GM19328 (cell line): Measurements from ENCODE around the gene FNBP1L.

Experiments
- ATAC-seq: cut with Tn5 transposase; IDR thresholded peaks from one replicate; pipeline ENCODE4 v1.9.1; 2021; ENCODE audit warnings: mild to moderate bottlenecking, moderate library complexity; ENCODE audit not compliant: unreplicated experiment

FNBP1L gene

GRCh38 chr1:93483606-93484005 is 35.7 kb downstream of the FNBP1L start:
- no peak for ATAC-seq

DNA sequence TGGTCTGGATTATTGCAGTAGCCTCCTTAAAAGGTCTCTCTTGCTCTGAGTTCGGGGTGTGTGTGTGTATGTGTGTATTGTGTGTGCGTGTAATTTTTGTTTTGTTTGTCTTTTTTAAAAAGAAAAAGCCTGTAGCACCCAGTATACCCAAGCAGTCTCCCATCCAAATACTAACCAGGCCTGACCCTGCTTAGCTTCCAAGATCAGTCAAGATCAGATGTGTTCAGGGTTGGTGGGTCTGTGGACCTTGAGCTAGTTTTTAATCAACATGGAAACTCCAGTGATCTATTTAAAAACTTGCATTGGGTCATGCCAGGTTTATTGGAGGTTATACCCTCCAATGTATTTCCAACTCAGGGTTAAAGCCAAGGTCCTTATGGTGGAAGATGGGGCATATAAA is 40.3 kb downstream of the FNBP1L start:
- ATAC-seq, result no peak

DNA sequence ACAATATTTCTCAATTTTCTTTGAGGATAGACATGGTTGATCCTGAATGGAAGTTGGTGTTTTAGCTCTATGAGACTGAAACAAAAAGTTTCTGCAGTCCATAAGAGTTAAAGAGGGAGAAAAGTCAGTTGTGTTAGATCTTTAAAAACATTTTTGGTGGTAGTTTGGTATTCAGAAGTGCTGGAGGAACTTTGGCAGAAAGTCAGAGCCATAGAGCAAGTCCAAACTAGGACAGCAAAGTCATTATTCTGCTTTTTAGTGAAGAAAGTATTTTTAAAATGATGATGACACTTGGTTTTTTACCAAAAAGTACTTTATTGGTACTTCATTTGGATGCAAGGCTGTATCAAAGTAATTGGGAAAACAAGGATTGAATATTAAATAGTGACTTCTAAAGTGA is 41.8 kb downstream of the FNBP1L start:
- ATAC-seq, result no peak

GRCh38 chr1:93490357-93490756 is 42.4 kb downstream of the FNBP1L start:
- ATAC-seq, result no peak

DNA sequence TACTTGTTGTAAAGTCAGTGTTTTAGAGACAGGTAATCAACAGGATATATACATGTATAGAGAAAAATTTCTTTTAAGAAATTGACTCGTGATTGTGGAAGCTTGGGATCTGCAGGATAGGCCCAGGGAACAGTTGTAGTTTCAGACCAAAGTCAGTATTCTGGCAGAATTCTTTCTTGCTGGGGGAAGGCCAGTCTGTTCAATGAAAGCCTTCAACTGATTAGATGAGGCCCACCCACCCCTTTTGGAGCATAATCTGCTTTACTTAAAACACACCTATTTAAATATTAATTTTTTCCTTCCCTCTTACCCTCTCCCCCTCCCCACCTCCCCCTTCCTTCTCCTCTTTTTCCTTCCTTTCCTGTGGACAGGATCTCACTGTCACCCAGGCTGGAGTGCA is 48.0 kb downstream of the FNBP1L start:
- ATAC-seq, result no peak

- no peak for ATAC-seq
Observed at GRCh38 chr1:93496520-93496919, 48.6 kb downstream of the FNBP1L start.

- ATAC-seq, result no peak
Observed at GRCh38 chr1:93499075-93499474, 51.2 kb downstream of the FNBP1L start.

- no peak for ATAC-seq
Observed at GRCh38 chr1:93499533-93499932, 51.6 kb downstream of the FNBP1L start.

- no peak for ATAC-seq
Observed at GRCh38 chr1:93500275-93500674, 52.4 kb downstream of the FNBP1L start.

DNA sequence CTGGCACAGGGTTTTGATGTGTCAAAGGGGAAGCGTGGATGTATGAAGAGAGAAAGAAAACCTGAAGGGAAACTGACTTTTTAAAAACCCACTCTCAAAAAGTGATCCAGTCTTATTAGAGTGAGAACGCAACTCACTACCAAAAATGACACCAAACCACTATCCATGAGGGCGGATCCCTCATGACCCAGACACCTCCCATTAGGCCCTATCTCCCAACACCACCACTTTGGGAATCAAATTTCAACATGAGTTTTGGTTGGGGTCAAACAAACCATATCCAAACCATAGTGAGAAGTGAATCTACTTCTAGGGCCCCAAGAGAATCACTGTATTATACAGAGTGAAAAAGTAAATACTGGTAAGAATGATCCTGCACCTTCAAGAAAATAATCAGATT is 53.5 kb downstream of the FNBP1L start:
- ATAC-seq, result no peak

GRCh38 chr1:93501829-93502369 is 54.0 kb downstream of the FNBP1L start:
- no peak for ATAC-seq

GRCh38 chr1:93502571-93502970 is 54.7 kb downstream of the FNBP1L start:
- no peak for ATAC-seq

GRCh38 chr1:93503163-93503562 is 55.2 kb downstream of the FNBP1L start:
- no peak for ATAC-seq

DNA sequence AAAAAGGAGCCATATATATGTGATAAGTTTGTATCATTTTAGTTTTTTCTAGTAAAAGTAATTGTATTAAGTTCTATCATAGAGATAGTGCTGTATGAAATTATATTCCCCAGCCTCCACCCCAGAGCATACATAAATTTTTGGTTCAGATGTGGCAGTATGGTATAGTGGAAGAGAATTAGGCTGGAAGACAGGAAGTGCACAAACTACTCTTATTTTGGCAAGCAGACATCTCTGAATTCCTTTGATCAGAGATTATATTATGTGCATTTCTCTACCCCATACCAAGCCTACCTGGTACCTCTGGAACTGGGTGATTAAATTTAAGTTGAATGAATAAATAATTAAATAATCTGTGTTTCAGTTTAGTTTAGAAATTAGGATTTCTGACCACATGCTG is 55.9 kb downstream of the FNBP1L start:
- ATAC-seq, result no peak

GRCh38 chr1:93504247-93505033 is 56.5 kb downstream of the FNBP1L start:
- no peak for ATAC-seq

DNA sequence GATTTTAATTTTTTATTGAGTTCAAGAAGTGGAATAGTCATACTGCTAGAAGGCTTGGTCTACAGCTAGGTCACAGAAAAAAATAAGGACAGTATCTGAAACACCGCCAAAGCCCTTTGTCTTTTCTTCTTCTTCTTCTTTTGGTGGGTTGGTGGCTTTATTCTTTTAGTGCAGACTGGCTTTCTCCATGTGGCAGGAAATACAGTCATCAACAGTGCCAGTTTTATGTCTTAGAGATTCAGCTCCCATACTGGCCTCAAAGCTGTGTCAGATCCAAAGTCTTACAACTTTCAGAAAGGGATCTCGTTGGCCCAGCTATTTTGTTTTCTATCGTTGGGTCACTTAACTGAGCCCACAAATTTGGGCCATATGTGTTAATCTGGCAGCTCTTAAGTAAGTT is 58.2 kb downstream of the FNBP1L start:
- no peak for ATAC-seq

DNA sequence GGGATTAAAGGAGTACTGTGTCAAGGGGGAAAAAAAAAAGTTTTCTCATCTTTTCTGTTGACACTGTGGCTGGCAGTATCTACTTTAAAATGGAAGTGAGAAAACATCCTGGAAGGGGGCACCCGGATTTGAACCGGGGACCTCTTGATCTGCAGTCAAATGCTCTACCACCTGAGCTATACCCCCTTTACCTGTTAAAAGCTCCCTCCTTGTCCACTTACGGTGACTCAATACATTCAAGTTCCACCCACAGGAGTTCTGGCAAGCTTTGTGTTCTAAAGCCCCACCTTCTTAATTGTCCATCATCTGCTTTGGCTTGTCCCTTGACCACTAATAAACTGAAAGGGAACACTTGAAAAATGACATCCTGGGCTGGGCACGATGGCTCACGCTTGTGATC is 68.2 kb downstream of the FNBP1L start:
- ATAC-seq, result no peak

GRCh38 chr1:93518516-93518915 is 70.6 kb downstream of the FNBP1L start:
- no peak for ATAC-seq

- ATAC-seq, result no peak
Observed at GRCh38 chr1:93519199-93519829, 71.4 kb downstream of the FNBP1L start.

DNA sequence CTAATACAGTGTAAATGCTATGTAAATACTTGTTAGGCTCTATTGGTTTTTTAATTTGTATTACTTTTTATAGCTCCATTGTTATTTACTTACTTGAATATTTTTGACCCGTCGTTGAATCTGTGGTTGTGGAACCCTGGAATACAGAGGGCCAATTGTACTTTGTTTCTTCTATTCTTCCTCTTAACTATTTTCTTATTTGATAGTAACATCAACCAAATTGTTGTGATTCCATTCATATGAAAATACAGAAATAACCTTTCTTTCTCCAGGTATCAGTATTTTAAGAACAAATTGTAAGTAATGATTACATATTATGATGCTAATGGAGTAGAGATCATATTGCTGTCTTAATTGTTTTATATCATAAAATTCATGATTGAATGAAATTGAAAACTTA is 73.7 kb downstream of the FNBP1L start:
- no peak for ATAC-seq

GRCh38 chr1:93522721-93523120 is 74.8 kb downstream of the FNBP1L start:
- no peak for ATAC-seq

GRCh38 chr1:93525431-93525830 is 77.5 kb downstream of the FNBP1L start:
- no peak for ATAC-seq
